Erythroblast (primary cell): ENCODE data around the gene PLA2R1.

Experiments used
- GATA1 ChIP-seq: IDR thresholded peaks from 2 replicates; pipeline ENCODE4 v1.6.1; 2011; ENCODE audit warnings: low read depth, mild to moderate bottlenecking, control low read depth, low read length, moderate library complexity
- POLR2A ChIP-seq: IDR thresholded peaks from 2 replicates; pipeline ENCODE4 v1.6.1; 2011; ENCODE audit warnings: mild to moderate bottlenecking, low read length

GRCh38 chr2:160110674-160111239 lies 48.3 kb upstream of the PLA2R1 start:
- TF ChIP-seq POLR2A (no peak), GATA1 (no peak)
